Mesenchymal stem cell (in vitro differentiated cells and primary cell): Measurements from ENCODE around the gene BCL2L1.

Experiments used
- DNase-seq: peaks from one replicate; pipeline ENCODE4 v3.0.0-alpha.2; 2013
- H2AFZ ChIP-seq: one replicate; pipeline ENCODE4 v1.6.1; 2013; ENCODE audit warnings: low read depth, mild to moderate bottlenecking, control low read depth, inconsistent platforms, low read length, moderate library complexity
- H2AK5ac ChIP-seq: 2 replicates; pipeline ENCODE4 v1.6.1; 2013; ENCODE audit warnings: low read length, moderate library complexity, mild to moderate bottlenecking, inconsistent platforms; ENCODE audit not compliant: severe bottlenecking
- H2BK120ac ChIP-seq: one replicate; pipeline ENCODE4 v1.6.1; 2013; ENCODE audit warnings: low read depth, mild to moderate bottlenecking, inconsistent platforms, low read length, moderate library complexity
- H2BK12ac ChIP-seq, 2 experiments: one replicate each; pipeline ENCODE4 v1.6.1; 2013; ENCODE audit warnings: inconsistent platforms in 2 of 2, low read length in 2 of 2, mild to moderate bottlenecking in 2 of 2, moderate library complexity in 2 of 2, control low read depth in 1 of 2
- H2BK15ac ChIP-seq: one replicate; pipeline ENCODE4 v1.6.1; 2013; ENCODE audit warnings: mild to moderate bottlenecking, low read depth, inconsistent platforms; ENCODE audit not compliant: poor library complexity, severe bottlenecking
- H2BK5ac ChIP-seq: 2 replicates; pipeline ENCODE4 v1.6.1; 2013; ENCODE audit warnings: low read depth, mild to moderate bottlenecking, low read length, control low read depth, inconsistent platforms; ENCODE audit not compliant: poor library complexity, severe bottlenecking
- H3K14ac ChIP-seq, 2 experiments: one replicate each; pipeline ENCODE4 v1.6.1; 2013; ENCODE audit warnings: inconsistent platforms in 2 of 2, low read length in 2 of 2, control low read depth in 1 of 2, mild to moderate bottlenecking in 1 of 2, moderate library complexity in 1 of 2
- H3K18ac ChIP-seq, 2 experiments: one replicate each; pipeline ENCODE4 v1.6.1; 2013; ENCODE audit warnings: inconsistent platforms in 2 of 2, low read length in 2 of 2, control low read depth in 1 of 2, low read depth in 1 of 2, mild to moderate bottlenecking in 1 of 2
- H3K23ac ChIP-seq, 2 experiments: one replicate each; pipeline ENCODE4 v1.6.1; 2013; ENCODE audit warnings: inconsistent platforms in 2 of 2, low read length in 2 of 2, mild to moderate bottlenecking in 2 of 2, moderate library complexity in 2 of 2, control low read depth in 1 of 2
- H3K27ac ChIP-seq: 2 replicates; pipeline ENCODE4 v1.5.1; 2013; ENCODE audit warnings: mild to moderate bottlenecking, moderate library complexity, low read length, control low read depth, inconsistent platforms; ENCODE audit not compliant: poor library complexity, severe bottlenecking
- H3K27me3 ChIP-seq, 2 experiments: 2 replicates each; pipeline versions ENCODE4 v1.6.1 to v1.7.0; 2013; ENCODE audit warnings: low read length in 2 of 2, mild to moderate bottlenecking in 2 of 2, moderate library complexity in 2 of 2, control low read depth in 1 of 2, inconsistent platforms in 1 of 2; ENCODE audit not compliant: control insufficient read depth in 1 of 2, insufficient read depth in 1 of 2
- H3K36me3 ChIP-seq, 2 experiments: 2 replicates each; pipeline versions ENCODE4 v1.6.1 to v1.7.0; 2013; ENCODE audit warnings: low read length in 2 of 2, control low read depth in 1 of 2, inconsistent platforms in 1 of 2, low read depth in 1 of 2, mild to moderate bottlenecking in 1 of 2; ENCODE audit not compliant: insufficient read depth in 2 of 2, control insufficient read depth in 1 of 2
- H3K4ac ChIP-seq, 2 experiments: one replicate each; pipeline ENCODE4 v1.6.1; 2013; ENCODE audit warnings: inconsistent platforms in 2 of 2, low read length in 2 of 2, mild to moderate bottlenecking in 2 of 2, moderate library complexity in 2 of 2, control low read depth in 1 of 2, low read depth in 1 of 2
- H3K4me1 ChIP-seq: 2 replicates; pipeline ENCODE4 v1.6.1; 2013; ENCODE audit warnings: low read depth, low read length, control low read depth; ENCODE audit not compliant: control insufficient read depth, insufficient read depth
- H3K4me2 ChIP-seq: 2 replicates; pipeline ENCODE4 v1.6.1; 2013; ENCODE audit warnings: low read length, mild to moderate bottlenecking, inconsistent platforms; ENCODE audit not compliant: poor library complexity, severe bottlenecking
- H3K4me3 ChIP-seq, 2 experiments: 2 replicates each; pipeline versions ENCODE4 v1.5.1 to v1.7.0; 2013; ENCODE audit warnings: low read length in 2 of 2, mild to moderate bottlenecking in 2 of 2, control low read depth in 1 of 2, low read depth in 1 of 2; ENCODE audit not compliant: insufficient read depth in 1 of 2
- H3K79me1 ChIP-seq: replicated peaks from 2 replicates; pipeline ENCODE4 v1.6.1; 2013; ENCODE audit warnings: mild to moderate bottlenecking, control low read depth, low read length, inconsistent platforms; ENCODE audit not compliant: poor library complexity, severe bottlenecking
- H3K9ac ChIP-seq: 2 replicates; pipeline ENCODE4 v1.7.0; 2013; ENCODE audit warnings: mild to moderate bottlenecking, low read length, moderate library complexity
- H3K9me3 ChIP-seq: 2 replicates; pipeline ENCODE4 v1.7.0; 2013; ENCODE audit warnings: mild to moderate bottlenecking, low read length; ENCODE audit not compliant: control insufficient read depth
- H4K8ac ChIP-seq: one replicate; pipeline ENCODE4 v1.6.1; 2013; ENCODE audit warnings: inconsistent platforms, mild to moderate bottlenecking, low read length, moderate library complexity
- H4K91ac ChIP-seq: one replicate; pipeline ENCODE4 v1.6.1; 2013; ENCODE audit warnings: mild to moderate bottlenecking, low read length, inconsistent platforms
- WGBS: methylation state at CpG from one replicate; pipeline ENCODE4 v1.1.7; 2013; ENCODE audit warnings: mixed read lengths; 5-methylcytosine and 5-hydroxymethylcytosine counted together

BCL2L1 gene

DNA sequence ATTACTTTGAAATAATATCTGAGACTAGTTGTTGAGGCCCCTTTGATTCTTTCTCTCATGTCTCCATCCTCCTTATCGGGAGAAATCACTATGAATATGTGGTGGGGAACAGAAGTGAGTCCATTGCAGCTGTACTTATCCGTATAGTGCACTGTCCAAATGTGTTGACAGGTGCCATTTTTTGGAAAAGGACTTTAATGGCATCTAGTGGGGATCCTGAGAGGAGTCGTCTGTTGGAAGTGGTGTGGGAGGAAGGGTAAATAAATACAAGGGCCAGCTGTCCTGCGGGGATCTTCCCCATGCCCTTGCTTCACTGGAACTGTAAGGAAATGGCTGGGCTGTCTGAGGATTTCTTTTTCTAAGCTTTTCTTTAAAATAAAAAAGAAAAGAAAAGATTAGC lies 35.9 kb upstream of the BCL2L1 start:
- Histone ChIP-seq H3K27ac (no peak overlapping the region), H4K8ac (no peak overlapping the region), H3K23ac (no peak overlapping the region), H2BK5ac (no peak overlapping the region), H3K27me3 (no peaks in the 10 kb centered on the region), H3K18ac (no peak overlapping the region), H2BK15ac (no peak overlapping the region), H2BK12ac (peak overlapping the region in 1 of 2 experiments; percentile 3), H2AK5ac (no peak overlapping the region), H3K4me3 (no peak overlapping the region), H3K9ac (no peak overlapping the region), H3K14ac (no peak overlapping the region), H3K4ac (no peak overlapping the region), H2BK120ac (no peak overlapping the region), H3K4me1 (peaks cover 3% of the 10 kb centered on the region), H2AFZ (no peak overlapping the region), H3K4me2 (no peak overlapping the region), H3K36me3 (no peaks in the 10 kb centered on the region), H3K9me3 (no peaks in the 10 kb centered on the region), H3K79me1 (peaks cover 10% of the 10 kb centered on the region), H4K91ac (no peak overlapping the region)
- DNase-seq = peak; percentile 29
- 79% methylated on average over 4 of the region's 4 CpGs for WGBS

DNA sequence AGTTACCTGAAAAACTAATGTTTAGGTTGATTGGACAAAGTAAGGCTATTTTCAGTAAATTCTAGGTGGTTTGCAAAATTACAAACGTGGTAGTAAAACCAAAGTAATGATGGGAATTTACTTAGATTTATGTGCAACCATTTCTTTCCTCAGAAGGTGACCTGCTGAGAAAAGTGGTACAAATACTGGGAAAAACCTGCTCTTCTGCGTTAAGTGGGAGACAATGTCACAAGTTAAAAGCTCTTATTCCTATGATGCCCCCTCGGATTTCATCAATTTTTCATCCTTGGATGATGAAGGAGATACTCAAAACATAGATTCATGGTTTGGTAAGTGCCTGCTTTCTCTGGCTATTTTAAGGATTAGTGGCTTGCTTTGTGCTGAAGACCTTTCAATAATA lies 34.6 kb upstream of the BCL2L1 start:
- Histone ChIP-seq H3K4me3 (no peak overlapping the region), H3K27ac (no peak overlapping the region), H3K23ac (no peak overlapping the region), H4K8ac (no peak overlapping the region), H3K9me3 (no peaks in the 10 kb centered on the region), H4K91ac (no peak overlapping the region), H3K36me3 (no peaks in the 10 kb centered on the region), H3K9ac (no peak overlapping the region), H2AK5ac (no peak overlapping the region), H2BK5ac (no peak overlapping the region), H3K4me2 (no peak overlapping the region), H2AFZ (no peak overlapping the region), H3K27me3 (no peaks in the 10 kb centered on the region), H3K79me1 (peaks cover 6% of the 10 kb centered on the region), H2BK120ac (no peak overlapping the region), H2BK15ac (no peak overlapping the region), H3K18ac (no peak overlapping the region), H3K4me1 (peaks cover 3% of the 10 kb centered on the region), H3K4ac (no peak overlapping the region), H3K14ac (no peak overlapping the region), H2BK12ac (no peak overlapping the region)
- WGBS = 97% methylated on average over 3 of the region's 3 CpGs
- DNase-seq = no peak

DNA sequence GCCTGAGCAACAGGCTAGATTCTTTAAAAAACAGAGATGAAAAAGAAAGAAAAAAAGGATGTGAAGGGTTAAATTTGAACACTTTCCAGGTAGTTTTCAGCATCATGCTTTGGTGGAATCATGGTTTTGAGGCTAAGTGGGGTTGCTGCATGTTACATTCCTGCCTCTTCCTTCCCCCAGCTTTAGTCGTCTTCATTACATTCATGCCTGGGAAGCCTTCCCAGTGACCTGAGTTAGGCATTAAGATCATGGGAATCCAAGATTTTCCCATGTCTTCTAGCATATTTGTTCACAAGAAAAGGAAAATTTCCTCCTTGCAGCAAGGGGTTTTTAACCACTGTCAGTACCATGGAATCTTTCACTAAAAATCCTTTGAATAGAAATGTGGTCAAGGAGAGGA lies 28.5 kb upstream of the BCL2L1 start:
- WGBS = 32% methylated on average over 1 of the region's 1 CpG
- H3K23ac ChIP-seq = no peak overlapping the region

DNA sequence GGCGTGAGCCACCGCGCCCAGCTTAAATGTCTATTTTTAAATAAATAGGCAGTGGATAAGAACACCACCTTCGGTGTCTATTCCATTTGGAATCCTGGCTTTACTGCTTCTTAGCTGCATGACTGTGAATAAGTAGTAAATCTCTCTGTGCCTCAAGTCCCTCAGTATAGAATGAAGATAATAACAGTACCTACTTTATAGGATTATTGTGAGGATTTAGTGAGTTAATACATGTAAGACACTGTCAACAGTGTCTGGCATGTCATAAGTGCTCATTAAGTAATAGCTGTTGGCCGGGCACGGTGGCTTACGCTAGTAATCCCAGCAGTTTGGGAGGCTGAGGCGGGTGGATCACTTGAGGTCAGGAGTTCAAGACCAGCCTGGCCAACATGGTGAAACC lies 26.6 kb upstream of the BCL2L1 start:
- Histone ChIP-seq H3K9me3 (no peaks in the 10 kb centered on the region), H3K9ac (no peak overlapping the region), H3K27me3 (no peaks in the 10 kb centered on the region), H3K27ac (no peak overlapping the region), H3K14ac (no peak overlapping the region), H3K18ac (no peak overlapping the region), H2AK5ac (no peak overlapping the region), H2BK5ac (no peak overlapping the region), H3K23ac (no peak overlapping the region), H4K8ac (no peak overlapping the region), H2AFZ (no peak overlapping the region), H3K36me3 (no peaks in the 10 kb centered on the region), H3K4me2 (no peak overlapping the region), H3K4me3 (no peak overlapping the region), H3K4ac (no peak overlapping the region), H2BK120ac (no peak overlapping the region), H2BK12ac (no peak overlapping the region), H4K91ac (no peak overlapping the region), H3K4me1 (peaks cover 6% of the 10 kb centered on the region), H2BK15ac (no peak overlapping the region), H3K79me1 (peaks cover 6% of the 10 kb centered on the region)
- WGBS = 98% methylated on average over 8 of the region's 8 CpGs
- no peak for DNase-seq

More for the DNA sequence above, 28.5 kb upstream of the BCL2L1 start:
- H4K8ac ChIP-seq = no peak overlapping the region
- H3K4me1 ChIP-seq = peaks cover 5% of the 10 kb centered on the region
- no peak overlapping the region for H2AFZ ChIP-seq
- no peaks in the 10 kb centered on the region for H3K36me3 ChIP-seq
- no peak overlapping the region for H2BK15ac ChIP-seq
- no peak overlapping the region for H3K14ac ChIP-seq
- no peaks in the 10 kb centered on the region for H3K9me3 ChIP-seq
- H3K4ac ChIP-seq = no peak overlapping the region
- H2BK5ac ChIP-seq = no peak overlapping the region
- no peak overlapping the region for H2BK120ac ChIP-seq
- peak; percentile 78 for DNase-seq
- peak overlapping the region; percentile 15 for H3K27ac ChIP-seq
- H3K9ac ChIP-seq = no peak overlapping the region
- H3K18ac ChIP-seq = no peak overlapping the region
- peaks cover 6% of the 10 kb centered on the region for H3K79me1 ChIP-seq
- H3K27me3 ChIP-seq = no peaks in the 10 kb centered on the region
- no peak overlapping the region for H2BK12ac ChIP-seq
- no peak overlapping the region for H4K91ac ChIP-seq
- H3K4me3 ChIP-seq = no peak overlapping the region
- no peak overlapping the region for H3K4me2 ChIP-seq
- no peak overlapping the region for H2AK5ac ChIP-seq
